Esophagus muscularis mucosa (tissue), 4 donors: ENCODE measurements around the gene ZNF322.

Source experiments
- CTCF ChIP-seq, 3 experiments: fragments of 200-600 bp in 2 of 3; fragments of 450-650 bp in 1 of 3; sonication (generic) in 2 of 3; IDR thresholded peaks; one replicate each; pipeline ENCODE4 v1.5.1; 2017 to 2019; ENCODE audit warnings: antibody characterized with exemption in 3 of 3, mild to moderate bottlenecking in 2 of 3, moderate library complexity in 1 of 3
- EP300 ChIP-seq: sonication (generic); formaldehyde crosslinking; IDR thresholded peaks from one replicate; pipeline ENCODE4 v1.6.1; 2017; ENCODE audit warnings: antibody characterized with exemption
- POLR2A ChIP-seq: fragments of 450-650 bp; IDR thresholded peaks from one replicate; pipeline ENCODE4 v1.6.1; 2017; ENCODE audit warnings: antibody characterized with exemption, moderate library complexity, mild to moderate bottlenecking, low read depth
- POLR2AphosphoS5 ChIP-seq, 2 donors: sonication (generic); formaldehyde crosslinking; IDR thresholded peaks; one replicate each; pipeline ENCODE4 v1.6.1; 2017; ENCODE audit warnings: antibody characterized with exemption in 2 of 2

- TF ChIP-seq POLR2AphosphoS5 (IDR thresholded peaks at IDR 0.05) (no peak), CTCF (IDR thresholded peaks at IDR 0.05) (no peak), POLR2A (no peak), EP300 (no peak)
Observed at GRCh38 chr6:26598267-26598666, 61.3 kb downstream of the ZNF322 start.
